ENCODE results near the gene S100A16. TPM values are rescaled to one million over a fixed set of nuclear protein-coding genes. Genes with fewer than 3 reads are reported as not detected.

The S100A16 gene
- total and polyA plus RNA-seq, 3 donors from 2014 or later = 126 to 171 (median 158) TPM

DNA sequence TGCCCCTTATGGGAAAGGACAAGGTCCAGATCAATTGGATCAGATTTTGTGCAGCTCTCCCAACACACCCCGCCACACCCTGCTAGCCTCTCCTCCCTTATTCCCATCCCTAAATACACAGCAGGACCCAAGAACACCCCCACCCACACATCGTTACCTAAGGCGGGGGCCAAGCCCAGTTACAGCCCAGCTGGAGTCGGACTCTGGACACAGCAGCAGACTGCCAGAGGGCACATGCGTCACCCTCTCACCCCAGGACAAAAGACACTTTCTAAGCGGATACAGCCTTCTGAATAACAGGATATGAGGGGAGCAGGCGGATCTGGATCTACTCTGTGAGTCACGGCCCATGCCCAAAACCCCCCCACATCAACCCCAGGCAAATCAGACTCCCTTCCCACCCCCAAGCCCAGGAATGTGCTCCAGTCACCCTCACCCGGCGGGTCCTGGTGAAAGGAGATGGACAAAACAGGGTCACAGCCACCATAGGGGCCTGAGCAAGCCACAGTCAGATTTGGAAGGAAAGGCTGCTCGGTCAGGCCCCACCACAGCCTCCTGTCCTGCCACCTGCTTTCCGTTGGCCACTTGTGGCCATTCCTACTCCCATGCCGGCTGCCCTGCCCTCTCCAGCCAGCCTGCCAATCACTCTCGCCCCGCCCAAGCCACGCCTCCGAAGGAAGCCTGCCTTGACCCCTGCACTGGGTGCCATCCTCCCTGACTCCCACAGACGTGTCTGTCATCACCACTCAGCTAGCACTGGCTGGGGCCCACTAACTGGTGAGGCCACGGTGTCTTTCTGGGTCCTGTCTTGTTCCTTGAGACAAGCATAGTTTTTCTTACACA lies 4.0 kb downstream of the S100A16 start:
- Histone ChIP-seq H3K27me3 (no peaks in the 10 kb centered on the region), H3K36me3 (ENCODE audit: low read depth, missing control alignments) (no peaks in the 10 kb centered on the region), H3K4me1 (peaks cover 45% of the 10 kb centered on the region), H3K27ac (peak overlapping the region; percentile 64 to 80), H3K9me3 (no peaks in the 10 kb centered on the region), H3K4me3 (peak overlapping the region in 1 of 2 donors; percentile 43)
- DNase-seq = peak; percentile 93
- TF ChIP-seq, protein P1, sequence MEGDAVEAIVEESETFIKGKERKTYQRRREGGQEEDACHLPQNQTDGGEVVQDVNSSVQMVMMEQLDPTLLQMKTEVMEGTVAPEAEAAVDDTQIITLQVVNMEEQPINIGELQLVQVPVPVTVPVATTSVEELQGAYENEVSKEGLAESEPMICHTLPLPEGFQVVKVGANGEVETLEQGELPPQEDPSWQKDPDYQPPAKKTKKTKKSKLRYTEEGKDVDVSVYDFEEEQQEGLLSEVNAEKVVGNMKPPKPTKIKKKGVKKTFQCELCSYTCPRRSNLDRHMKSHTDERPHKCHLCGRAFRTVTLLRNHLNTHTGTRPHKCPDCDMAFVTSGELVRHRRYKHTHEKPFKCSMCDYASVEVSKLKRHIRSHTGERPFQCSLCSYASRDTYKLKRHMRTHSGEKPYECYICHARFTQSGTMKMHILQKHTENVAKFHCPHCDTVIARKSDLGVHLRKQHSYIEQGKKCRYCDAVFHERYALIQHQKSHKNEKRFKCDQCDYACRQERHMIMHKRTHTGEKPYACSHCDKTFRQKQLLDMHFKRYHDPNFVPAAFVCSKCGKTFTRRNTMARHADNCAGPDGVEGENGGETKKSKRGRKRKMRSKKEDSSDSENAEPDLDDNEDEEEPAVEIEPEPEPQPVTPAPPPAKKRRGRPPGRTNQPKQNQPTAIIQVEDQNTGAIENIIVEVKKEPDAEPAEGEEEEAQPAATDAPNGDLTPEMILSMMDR (IDR thresholded peaks at IDR 0.05) = no peak
- no peak for TF ChIP-seq POLR2A (IDR thresholded peaks at IDR 0.05)
- 61 to 72% methylated on average over 16 to 19 of the region's 19 CpGs for WGBS, 2 donors
- intact Hi-C loops (cut with DNase I; ENCODE audit: low total_unique reads) = no loop called here

GRCh38 chr1:153608089-153608682 lies 4.8 kb downstream of the S100A16 start:
- H3K36me3 ChIP-seq (ENCODE audit: low read depth, missing control alignments) = no peaks in the 10 kb centered on the region
- no peak overlapping the region for H3K4me3 ChIP-seq
- intact Hi-C loops (cut with DNase I; ENCODE audit: low total_unique reads) = no loop called here
- H3K27ac ChIP-seq = peak overlapping the region; percentile 64 to 80
- no peaks in the 10 kb centered on the region for H3K27me3 ChIP-seq
- 63 to 80% methylated on average over 3 to 7 of the region's 7 CpGs for WGBS, 2 donors
- H3K9me3 ChIP-seq = no peaks in the 10 kb centered on the region
- peak; percentile 32 for DNase-seq
- TF ChIP-seq, protein P1 (IDR thresholded peaks at IDR 0.05) = no peak
- TF ChIP-seq POLR2A (IDR thresholded peaks at IDR 0.05) = no peak
- H3K4me1 ChIP-seq = peaks cover 42% of the 10 kb centered on the region

DNA sequence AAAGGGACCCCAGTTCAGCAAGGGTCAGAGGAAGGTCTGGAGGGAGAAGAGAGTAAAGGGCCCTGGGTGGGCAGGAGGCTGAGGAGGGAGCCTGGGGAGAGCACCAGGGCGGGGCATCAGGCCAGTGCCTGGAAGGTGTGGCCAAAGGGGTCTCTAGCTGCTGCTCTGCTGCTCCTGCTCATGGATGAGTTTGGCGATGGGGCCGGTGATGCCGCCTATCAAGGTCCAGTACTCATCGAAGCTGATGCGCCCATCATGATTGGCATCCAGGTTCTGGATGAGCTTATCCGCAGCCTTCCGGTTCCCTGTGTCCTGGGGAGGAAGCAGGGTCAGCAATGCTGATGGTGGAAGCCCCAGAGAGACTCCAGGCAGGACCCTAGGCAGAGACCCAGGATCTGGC lies 5.6 kb downstream of the S100A16 start:
- peaks cover 39% of the 10 kb centered on the region for H3K4me1 ChIP-seq
- H3K27me3 ChIP-seq = no peaks in the 10 kb centered on the region
- no peaks in the 10 kb centered on the region for H3K36me3 ChIP-seq (ENCODE audit: low read depth, missing control alignments)
- no peak for DNase-seq
- H3K27ac ChIP-seq = peak overlapping the region in 1 of 2 donors; percentile 80
- intact Hi-C loops (cut with DNase I; ENCODE audit: low total_unique reads) = no loop called here
- 90 to 93% methylated on average over 3 to 8 of the region's 8 CpGs for WGBS, 2 donors
- H3K4me3 ChIP-seq = no peak overlapping the region
- TF ChIP-seq POLR2A (IDR thresholded peaks at IDR 0.05) = no peak
- TF ChIP-seq, protein P1 (IDR thresholded peaks at IDR 0.05) = no peak
- H3K9me3 ChIP-seq = no peaks in the 10 kb centered on the region

- Histone ChIP-seq H3K9me3 (no peaks in the 10 kb centered on the region), H3K27ac (no peak overlapping the region), H3K36me3 (ENCODE audit: low read depth, missing control alignments) (no peaks in the 10 kb centered on the region), H3K4me3 (no peak overlapping the region), H3K27me3 (no peaks in the 10 kb centered on the region), H3K4me1 (peaks cover 36% of the 10 kb centered on the region)
- TF ChIP-seq, protein P1 (IDR thresholded peaks at IDR 0.05) = no peak
- no peak for TF ChIP-seq POLR2A (IDR thresholded peaks at IDR 0.05)
- WGBS, 2 donors = 80 to 91% methylated on average over 11 of the region's 11 CpGs
- intact Hi-C loops (cut with DNase I; ENCODE audit: low total_unique reads) = no loop called here
- no peak for DNase-seq
These were observed 6.7 kb downstream of the S100A16 start for GRCh38 chr1:153606194-153606593.
